Peyer's patch (tissue), 4 donors: ENCODE results near the gene PDZK1IP1. TPM values are rescaled to one million over a fixed set of nuclear protein-coding genes. Genes with fewer than 3 reads are reported as not detected.

Experiments
- DNase-seq, 3 donors: peaks; one replicate each; pipeline ENCODE4 v3.0.0-alpha.2; 2017 to 2019
- H3K27ac ChIP-seq, 4 donors: fragments of 200-600 bp; sonication (generic); one replicate each; pipeline ENCODE4 v1.5.1; 2016 to 2019
- H3K27me3 ChIP-seq, 2 donors: fragments of 200-600 bp; sonication (generic); one replicate each; pipeline ENCODE4 v1.5.1; 2019
- H3K36me3 ChIP-seq, 3 donors: fragments of 200-600 bp; sonication (generic); one replicate each; pipeline ENCODE4 v1.5.1; 2016 to 2019
- H3K4me1 ChIP-seq, 4 donors: fragments of 200-600 bp; sonication (generic); one replicate each; pipeline ENCODE4 v1.5.1; 2016 to 2019
- H3K4me3 ChIP-seq, 4 donors: fragments of 200-600 bp; sonication (generic); 1 replicate in 3 of 4; 2 replicates in 1 of 4; pipeline ENCODE4 v1.5.1; 2016 to 2019; ENCODE audit warnings: mild to moderate bottlenecking in 1 of 4
- H3K9me3 ChIP-seq, 4 donors: fragments of 200-600 bp; sonication (generic); one replicate each; pipeline ENCODE4 v1.5.1; 2016 to 2019; ENCODE audit warnings: mild to moderate bottlenecking in 1 of 4
- POLR2A ChIP-seq, 2 donors: fragments of 450-650 bp; IDR thresholded peaks; one replicate each; pipeline ENCODE4 v1.5.1; 2017; ENCODE audit warnings: antibody characterized with exemption in 2 of 2, mild to moderate bottlenecking in 2 of 2, moderate library complexity in 2 of 2
- total RNA-seq, 4 donors: library from RNA; depleted of rRNA; stranded (reverse); fragments of >200 nt; gene quantifications; one replicate each; pipeline ENCODE4 v1.1.0, GENCODE V29; 2016
- TF ChIP-seq, protein P1 (sequence below), 6 experiments: fragments of 450-650 bp in 4 of 6; fragments of 200-600 bp in 2 of 6; sonication (generic) in 1 of 6; IDR thresholded peaks; one replicate each; pipeline ENCODE4 v1.5.1; 2017 to 2019; ENCODE audit warnings: antibody characterized with exemption in 6 of 6, mild to moderate bottlenecking in 3 of 6, moderate library complexity in 1 of 6

PDZK1IP1 gene
- total RNA-seq, 4 donors from 2014 or later: 5.8 to 224 (median 104) TPM

DNA sequence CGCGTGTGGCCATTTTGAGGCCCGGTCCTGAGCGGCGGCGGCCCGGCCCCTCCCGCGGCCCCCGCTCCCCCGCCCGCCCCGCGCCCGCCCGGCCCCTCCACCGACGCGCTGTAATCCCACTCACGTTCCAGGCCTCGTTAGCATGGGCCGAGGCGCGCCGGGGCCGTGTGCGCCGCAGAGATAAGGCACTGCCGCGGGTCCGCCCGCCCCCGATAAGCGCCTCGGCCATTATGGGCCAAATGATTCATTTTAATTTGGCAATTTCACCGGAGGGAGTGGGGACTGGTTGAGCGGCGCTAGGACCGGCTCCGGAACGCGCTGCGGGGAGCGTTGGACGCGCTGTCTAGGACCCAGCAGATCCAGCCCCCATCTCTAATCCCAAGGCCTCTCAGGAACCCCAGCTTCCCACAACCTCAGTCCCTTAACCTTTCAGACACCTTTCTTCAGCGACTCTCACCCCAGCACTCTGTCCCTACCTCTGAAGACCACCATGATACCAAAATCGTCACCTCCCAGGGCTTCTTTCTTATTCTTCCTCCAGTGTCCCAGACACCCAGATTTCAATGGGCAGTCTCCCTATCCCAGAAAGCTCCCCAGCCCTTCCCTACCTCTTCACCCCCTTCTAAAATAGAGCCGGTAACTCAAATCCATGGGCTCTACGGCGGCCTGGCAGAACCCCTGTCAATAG lies 42.5 kb upstream of the PDZK1IP1 start, which contains the start of gene TAL1:
Gene TAL1 (minus strand): TSS at position 39 of the 688 bp plus-strand sequence. CDS start 6,337 bp downstream, outside the sequence.
- Histone ChIP-seq H3K27me3 (peaks cover 0 to 47% of the 10 kb centered on the region in 2 donors), H3K9me3 (no peaks in the 10 kb centered on the region), H3K36me3 (no peaks in the 10 kb centered on the region), H3K4me3 (peak within 1 kb of the TSS in 3 of 4 donors; percentile 27 to 42 (median 34)), H3K4me1 (peaks cover 4 to 25% (median 9%) of the 10 kb centered on the region in 4 donors), H3K27ac (peak within 1 kb of the TSS; percentile 38 to 67 (median 52))
- TF ChIP-seq POLR2A (IDR thresholded peaks at IDR 0.05): no peak
- TF ChIP-seq, protein P1, sequence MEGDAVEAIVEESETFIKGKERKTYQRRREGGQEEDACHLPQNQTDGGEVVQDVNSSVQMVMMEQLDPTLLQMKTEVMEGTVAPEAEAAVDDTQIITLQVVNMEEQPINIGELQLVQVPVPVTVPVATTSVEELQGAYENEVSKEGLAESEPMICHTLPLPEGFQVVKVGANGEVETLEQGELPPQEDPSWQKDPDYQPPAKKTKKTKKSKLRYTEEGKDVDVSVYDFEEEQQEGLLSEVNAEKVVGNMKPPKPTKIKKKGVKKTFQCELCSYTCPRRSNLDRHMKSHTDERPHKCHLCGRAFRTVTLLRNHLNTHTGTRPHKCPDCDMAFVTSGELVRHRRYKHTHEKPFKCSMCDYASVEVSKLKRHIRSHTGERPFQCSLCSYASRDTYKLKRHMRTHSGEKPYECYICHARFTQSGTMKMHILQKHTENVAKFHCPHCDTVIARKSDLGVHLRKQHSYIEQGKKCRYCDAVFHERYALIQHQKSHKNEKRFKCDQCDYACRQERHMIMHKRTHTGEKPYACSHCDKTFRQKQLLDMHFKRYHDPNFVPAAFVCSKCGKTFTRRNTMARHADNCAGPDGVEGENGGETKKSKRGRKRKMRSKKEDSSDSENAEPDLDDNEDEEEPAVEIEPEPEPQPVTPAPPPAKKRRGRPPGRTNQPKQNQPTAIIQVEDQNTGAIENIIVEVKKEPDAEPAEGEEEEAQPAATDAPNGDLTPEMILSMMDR (IDR thresholded peaks at IDR 0.05): no peak
- no peak for DNase-seq

DNA sequence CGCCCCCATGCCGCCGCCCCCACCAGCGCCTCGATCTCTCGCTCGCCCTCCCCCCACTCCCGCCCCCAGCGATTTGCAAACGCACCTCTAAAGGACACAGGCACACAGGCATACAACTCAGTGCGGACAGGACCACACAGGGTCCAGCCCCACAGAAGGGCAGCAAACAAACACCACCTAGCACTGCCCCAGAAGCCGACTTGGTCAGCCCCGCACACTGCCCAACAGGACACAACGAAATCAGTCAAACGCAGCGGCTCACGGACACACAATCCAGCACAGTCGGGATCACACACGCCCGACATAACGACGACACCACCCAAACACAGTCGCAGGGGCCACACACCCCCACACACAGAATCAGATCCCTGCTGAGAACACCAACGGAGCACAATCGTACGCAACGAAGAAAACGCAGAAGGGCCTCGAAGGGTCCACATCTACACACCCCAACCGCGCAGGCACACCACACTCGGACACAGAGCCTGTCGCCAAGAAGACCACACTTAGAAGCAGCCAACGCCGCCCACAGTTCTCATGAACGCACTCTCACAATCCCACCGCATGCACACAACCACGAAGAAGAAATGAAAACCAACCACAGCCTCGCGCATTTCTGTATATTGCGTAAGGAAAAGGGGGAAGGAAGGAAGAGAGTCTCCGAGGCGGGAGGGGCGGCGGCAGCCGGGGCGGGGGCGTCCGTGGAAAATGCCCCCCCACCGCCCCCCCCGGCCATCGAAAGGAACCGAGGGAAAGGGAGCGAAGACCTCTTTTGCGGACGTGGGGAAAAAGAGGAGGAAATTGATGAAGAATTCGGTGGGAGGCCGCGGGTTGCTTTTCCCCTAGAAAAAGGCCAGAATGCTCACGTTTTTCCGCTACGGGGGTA lies 41.7 kb upstream of the PDZK1IP1 start:
- Histone ChIP-seq H3K9me3 (no peaks in the 10 kb centered on the region), H3K4me1 (peaks cover 4 to 25% (median 9%) of the 10 kb centered on the region in 4 donors), H3K27me3 (peaks cover 0 to 48% of the 10 kb centered on the region in 2 donors), H3K27ac (peak overlapping the region; percentile 38 to 67 (median 52)), H3K4me3 (peak overlapping the region in 3 of 4 donors; percentile 27 to 42 (median 34)), H3K36me3 (no peaks in the 10 kb centered on the region)
- TF ChIP-seq, protein P1 (IDR thresholded peaks at IDR 0.05): no peak
- TF ChIP-seq POLR2A (IDR thresholded peaks at IDR 0.05): no peak
- peak in 2 of 3 donors; percentile 53 to 60 for DNase-seq

DNA sequence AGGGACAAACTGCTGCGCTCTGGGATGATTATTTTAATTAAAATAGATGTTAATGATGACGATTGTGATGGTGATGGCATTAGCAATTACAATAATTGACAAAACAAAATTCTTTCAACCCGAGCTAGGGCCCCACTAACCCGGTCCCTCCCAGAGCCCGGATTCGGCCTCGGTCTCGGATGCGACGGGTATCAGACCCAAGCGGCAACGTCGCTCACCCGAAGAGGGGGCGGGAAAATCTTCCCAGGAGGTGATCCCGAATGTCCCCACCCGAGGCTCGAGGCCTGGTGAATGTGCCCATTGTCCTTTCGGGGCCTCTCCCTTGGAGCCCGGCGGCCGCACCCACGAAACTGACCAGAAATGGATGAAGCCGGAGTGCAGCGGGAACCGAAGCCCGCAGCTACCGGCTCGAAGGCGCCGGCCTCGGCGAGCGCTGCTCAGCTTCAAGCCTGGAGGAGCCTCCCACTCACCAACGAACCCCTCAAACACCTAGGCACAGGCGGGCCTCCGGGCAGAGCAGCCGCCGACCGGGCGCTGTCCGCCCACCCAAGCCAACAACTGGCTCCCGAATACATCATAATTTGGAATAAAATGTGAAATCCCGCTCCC lies 41.0 kb upstream of the PDZK1IP1 start:
- H3K4me3 ChIP-seq: peak overlapping the region in 3 of 4 donors; percentile 27 to 42 (median 34)
- H3K9me3 ChIP-seq: no peaks in the 10 kb centered on the region
- H3K27me3 ChIP-seq: peaks cover 0 to 55% of the 10 kb centered on the region in 2 donors
- no peak for TF ChIP-seq POLR2A (IDR thresholded peaks at IDR 0.05)
- TF ChIP-seq, protein P1 (IDR thresholded peaks at IDR 0.05): no peak
- no peak for DNase-seq
- peaks cover 4 to 32% (median 9%) of the 10 kb centered on the region in 4 donors for H3K4me1 ChIP-seq
- no peaks in the 10 kb centered on the region for H3K36me3 ChIP-seq
- peak overlapping the region in 3 of 4 donors; percentile 49 to 67 (median 54) for H3K27ac ChIP-seq

DNA sequence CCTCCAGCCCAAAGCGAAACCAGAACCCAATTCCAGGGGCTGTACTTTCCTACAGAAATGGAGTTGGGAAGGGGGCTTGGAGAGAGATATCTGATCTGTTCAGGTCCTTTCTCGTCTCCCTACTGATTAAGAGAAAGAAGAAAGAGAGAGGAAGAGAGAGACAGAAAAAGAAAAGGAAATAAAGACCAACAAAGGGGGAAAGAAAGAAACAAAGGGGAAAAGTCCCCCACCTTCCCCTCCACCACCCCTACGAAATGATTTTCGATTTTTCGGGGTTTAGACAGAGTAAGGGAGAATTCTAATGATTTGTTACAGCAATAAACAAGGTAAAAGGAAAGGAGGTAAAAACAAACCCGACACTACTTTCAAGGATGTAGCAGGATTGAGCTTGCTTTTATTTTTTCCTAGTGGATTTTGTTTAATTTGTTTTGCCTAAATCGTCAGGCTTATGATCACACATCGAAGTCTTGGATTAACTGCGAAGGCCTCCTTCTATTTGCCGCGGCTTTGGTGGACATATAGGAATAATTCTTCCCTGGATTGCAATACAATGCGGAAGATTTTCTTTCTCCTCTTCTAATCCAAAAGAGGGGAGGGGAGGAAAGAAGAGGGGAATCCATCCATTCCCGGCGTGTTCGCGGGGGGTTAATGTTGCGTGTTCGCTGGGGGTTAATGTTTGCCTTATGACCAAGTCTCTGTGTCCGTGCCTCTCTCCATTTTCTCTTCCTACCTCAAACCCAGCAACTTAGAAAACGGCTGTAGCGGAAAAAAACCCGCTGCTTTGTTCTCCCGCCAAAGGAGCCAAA lies 40.3 kb upstream of the PDZK1IP1 start:
- peak overlapping the region in 3 of 4 donors; percentile 12 to 67 (median 54) for H3K27ac ChIP-seq
- no peaks in the 10 kb centered on the region for H3K36me3 ChIP-seq
- TF ChIP-seq POLR2A (IDR thresholded peaks at IDR 0.05): no peak
- H3K4me3 ChIP-seq: peak overlapping the region in 3 of 4 donors; percentile 1 to 42 (median 34)
- DNase-seq: no peak
- H3K9me3 ChIP-seq: no peaks in the 10 kb centered on the region
- H3K4me1 ChIP-seq: peaks cover 4 to 39% (median 12%) of the 10 kb centered on the region in 4 donors
- peaks cover 0 to 61% of the 10 kb centered on the region in 2 donors for H3K27me3 ChIP-seq

DNA sequence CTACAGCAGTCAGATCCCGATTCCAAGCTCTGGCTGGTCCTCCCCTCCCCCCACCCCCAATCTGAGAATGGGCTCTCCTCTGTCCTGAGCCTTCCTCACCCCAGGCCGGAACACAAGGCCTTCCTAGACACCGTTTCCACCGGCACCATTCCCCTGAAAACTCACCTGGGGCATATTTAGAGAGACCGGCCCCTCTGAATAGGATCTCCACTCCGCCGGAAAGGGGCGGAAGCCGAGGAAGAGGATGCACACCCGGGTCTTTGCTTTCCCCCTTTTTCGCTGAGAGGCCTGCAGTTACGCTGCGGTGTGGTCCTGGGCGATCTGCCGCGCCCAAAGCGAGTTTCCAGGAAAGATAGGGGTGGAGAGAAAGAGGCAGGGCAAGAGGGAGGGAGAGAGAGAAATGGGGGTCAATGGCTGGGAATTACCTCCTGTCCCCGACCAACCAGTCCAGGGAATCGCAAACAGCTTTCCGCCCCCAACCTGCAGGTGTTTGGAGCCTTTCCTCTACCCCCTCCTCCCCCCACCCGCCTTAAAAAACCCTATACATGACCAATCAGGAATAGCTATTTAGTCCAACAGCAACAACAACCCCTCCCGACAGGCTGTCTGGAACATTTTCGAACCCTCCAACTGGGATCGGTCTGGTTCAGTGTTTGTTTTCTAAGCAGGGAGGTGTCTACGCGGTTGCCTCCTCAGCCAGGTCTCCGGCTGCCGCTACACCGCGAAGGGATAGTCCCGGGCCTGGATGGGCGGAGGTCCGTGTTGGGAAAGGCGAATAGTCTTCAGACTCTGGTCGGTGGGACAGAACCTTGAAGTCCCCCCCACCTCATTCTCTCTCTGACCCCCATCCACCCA lies 39.4 kb upstream of the PDZK1IP1 start:
- no peak for DNase-seq
- peak overlapping the region in 3 of 4 donors; percentile 1 to 34 (median 23) for H3K4me3 ChIP-seq
- peaks cover 4 to 44% (median 13%) of the 10 kb centered on the region in 4 donors for H3K4me1 ChIP-seq
- no peaks in the 10 kb centered on the region for H3K9me3 ChIP-seq
- no peak for TF ChIP-seq POLR2A (IDR thresholded peaks at IDR 0.05)
- TF ChIP-seq, protein P1 (IDR thresholded peaks at IDR 0.05): no peak
- peak overlapping the region in 3 of 4 donors; percentile 12 to 54 (median 44) for H3K27ac ChIP-seq
- peaks cover 0 to 69% of the 10 kb centered on the region in 2 donors for H3K27me3 ChIP-seq
- H3K36me3 ChIP-seq: no peaks in the 10 kb centered on the region
